NCI-H460 (cell line): ENCODE data around the gene FCRLB. TPM values are rescaled to one million over a fixed set of nuclear protein-coding genes. Genes with fewer than 3 reads are reported as not detected.
"Not testable (repeated sequence)": the region's sequence is repeated elsewhere in the genome, so short reads cannot be mapped to it uniquely, and the experiment has no call there.

ENCODE experiments used
- DNase-seq: peaks from one replicate; pipeline ENCODE4 v3.0.0-alpha.2; 2016; ENCODE audit warnings: low read depth; ENCODE audit errors: extremely low read depth
- total RNA-seq: library from RNA; depleted of rRNA; stranded (reverse); fragments of >200 nt; shearing (Covaris generic); gene quantifications from 2 replicates; pipeline ENCODE4 v1.2.3, GENCODE V29; 2014

Gene FCRLB
- total RNA-seq, 1 experiment from 2014 or later: 0.97 TPM

DNA sequence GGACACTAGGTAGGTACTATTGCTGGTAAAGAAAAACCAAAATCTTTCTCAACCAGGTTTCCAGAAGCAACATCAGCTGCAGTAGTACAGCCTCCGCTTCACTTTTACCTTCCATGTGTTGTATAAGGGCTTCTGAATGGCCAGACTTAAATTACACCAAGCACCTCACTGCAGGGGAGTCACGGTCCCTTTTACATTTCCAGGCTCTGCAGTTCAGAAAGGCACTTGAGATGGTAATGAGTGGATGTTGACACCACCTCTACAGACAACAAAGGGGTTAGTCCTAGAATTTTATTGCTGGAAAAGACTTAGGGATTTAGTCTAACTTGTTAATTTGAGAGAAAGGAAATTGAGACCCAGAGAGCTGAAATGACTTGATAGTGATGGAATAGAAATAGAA, 16.3 kb downstream of the FCRLB start:
- no peak for DNase-seq

DNA sequence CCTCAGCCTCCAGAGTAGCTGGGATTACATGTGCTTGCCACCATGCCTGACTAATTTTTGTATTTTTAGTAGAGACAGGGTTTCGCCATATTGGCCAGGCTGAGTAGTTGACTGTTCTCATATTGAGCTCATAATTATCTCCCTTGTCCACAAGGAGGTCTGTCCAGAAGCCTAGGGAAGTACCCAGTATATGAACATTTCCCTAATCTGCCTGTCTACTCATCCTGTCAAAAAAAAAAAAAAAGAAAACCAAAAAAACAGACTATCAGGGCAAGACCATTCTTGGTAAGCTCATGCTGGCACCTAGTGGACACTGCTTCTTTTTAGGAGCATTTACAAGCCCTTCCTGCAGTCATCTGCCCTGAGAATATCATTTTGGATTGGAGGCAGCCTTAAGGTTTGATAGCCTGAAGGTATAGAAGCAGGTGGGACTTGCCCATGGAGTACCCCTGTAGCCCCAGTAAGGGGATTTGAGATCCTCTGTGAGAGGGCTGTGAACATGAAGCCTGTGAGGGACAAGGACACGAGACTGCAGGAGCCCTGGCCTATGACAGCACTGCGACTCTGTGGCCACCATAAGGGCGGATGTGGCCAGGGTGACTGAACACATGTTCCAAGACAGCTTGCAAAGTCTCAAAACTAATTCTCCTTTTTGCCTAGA, 17.4 kb downstream of the FCRLB start:
- peak; percentile 62 for DNase-seq

DNA sequence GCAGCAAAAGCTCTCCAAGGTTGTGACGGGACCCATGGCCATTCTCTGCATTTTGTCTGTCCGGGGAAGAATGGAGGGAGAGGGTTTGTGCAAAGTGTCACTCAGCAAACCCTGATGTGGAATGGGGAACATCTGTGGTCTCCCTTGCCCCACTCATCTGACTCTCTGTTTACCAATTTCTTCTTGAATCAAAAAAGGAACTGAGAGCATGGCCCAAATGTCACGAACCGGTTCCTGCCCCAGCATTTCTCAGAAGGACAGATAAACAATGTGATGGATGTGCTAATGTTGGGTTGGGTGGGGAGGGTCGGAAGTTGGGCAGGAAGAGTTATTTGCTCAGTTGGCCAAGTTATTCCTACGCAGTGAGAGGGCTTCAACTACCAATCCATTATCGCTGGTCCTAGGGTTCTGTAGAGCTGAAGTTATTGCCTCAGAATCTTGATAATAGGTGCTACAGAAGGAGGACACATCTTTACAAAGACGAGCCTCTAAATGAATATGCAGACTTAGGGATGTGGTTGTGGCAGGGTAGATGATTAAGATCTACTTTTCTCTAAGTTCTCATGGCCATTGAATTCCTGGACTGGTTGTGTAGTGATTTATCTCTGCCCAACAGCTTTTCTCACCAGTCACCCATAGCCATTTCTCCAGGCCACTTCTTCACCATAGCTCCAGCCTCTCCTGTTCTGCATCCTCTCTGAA, 18.7 kb downstream of the FCRLB start:
- DNase-seq: no peak

DNA sequence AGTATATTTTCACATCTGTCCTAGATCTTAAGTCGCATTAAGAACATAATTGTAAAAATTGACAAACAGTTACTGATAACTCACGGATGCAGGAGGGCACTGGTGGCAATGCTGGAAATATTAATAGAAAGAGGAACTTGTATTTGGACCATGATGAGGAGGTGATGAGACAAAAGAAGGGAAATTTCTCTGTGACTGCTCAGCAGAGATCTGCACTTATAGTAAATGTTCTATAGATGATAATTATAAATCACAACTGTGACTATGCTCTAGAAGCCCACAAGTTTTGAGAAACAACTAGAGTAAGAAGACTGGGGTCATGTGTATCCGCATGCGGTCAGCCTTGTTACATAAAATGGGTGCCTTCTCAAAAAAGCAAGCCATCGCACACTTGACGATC, 19.6 kb downstream of the FCRLB start:
- no peak for DNase-seq

DNA sequence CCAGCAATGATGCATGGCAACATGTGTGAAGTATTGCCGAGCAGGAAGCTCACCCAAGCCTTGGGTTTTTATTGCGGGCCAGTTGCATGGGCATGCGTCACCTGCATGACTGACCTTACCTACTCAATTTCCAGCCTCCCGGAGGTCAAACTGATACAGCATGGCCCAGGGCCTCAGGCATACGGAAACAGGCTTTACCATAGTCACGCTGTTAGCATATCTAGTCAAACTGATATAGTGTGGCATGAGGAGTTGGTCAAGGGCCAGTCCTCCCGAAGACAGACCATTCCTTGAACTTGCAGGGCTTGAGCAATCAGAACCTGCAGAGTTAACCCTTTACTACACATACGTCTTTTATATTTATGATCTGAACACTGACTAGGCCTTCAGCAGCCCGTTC, 21.9 kb downstream of the FCRLB start:
- no peak for DNase-seq

DNA sequence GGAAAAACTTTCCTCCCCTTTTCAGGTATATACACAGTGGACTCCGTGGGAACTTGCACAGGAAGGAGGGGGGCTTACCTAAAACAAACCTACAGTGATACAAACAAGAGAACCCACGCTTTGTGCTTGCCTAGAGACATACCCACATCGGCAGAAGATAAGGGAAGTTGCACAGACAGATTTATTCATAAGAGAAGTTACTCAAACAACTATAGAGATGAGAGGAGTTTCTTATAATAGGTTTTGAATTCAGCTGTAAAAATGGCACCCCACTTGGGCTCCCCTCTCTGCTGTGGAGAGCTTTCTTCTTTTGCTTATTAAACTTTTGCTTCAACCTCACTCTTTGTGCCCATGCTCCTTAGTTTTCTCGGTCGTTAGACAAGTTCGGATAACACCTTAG, 26.5 kb downstream of the FCRLB start:
- no peak for DNase-seq

DNA sequence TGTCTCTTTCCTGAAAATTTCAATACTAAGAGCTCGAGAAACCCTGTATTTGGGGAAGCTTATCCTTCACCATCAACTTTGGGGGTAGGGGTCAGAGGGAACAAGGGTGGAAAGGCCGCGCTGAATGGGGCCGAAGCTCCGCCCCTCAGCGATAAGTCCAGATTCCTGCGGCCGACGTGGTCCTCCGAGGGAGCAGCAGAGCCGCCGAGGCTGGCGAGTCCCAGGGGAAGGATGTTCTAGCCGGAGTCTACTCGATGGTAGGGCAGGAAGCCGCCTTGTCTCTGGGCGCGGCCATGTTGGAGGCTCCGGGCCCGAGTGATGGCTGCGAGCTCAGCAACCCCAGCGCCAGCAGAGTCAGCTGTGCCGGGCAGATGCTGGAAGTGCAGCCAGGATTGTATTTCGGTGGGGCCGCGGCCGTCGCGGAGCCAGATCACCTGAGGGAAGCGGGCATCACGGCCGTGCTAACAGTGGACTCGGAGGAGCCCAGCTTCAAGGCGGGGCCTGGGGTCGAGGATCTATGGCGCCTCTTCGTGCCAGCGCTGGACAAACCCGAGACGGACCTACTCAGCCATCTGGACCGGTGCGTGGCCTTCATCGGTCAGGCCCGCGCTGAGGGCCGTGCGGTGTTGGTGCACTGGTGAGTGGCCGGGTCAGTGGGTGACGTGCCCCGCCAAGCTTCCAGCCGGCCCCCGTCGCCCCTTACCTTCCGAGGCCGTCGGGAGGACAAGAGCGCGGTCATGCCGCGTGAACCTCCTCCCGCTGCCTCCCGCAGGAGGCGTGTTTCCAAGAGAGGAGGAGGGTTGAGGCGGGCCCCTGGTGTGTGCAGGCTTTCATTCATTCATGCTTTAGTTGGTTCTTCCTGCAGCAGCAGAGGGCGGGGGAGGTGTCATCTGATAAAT, 28.4 kb downstream of the FCRLB start, which contains the start of gene DUSP12:
Gene DUSP12, plus strand, starts transcription at position 278 of the 899 bp plus-strand sequence. Its CDS starts 16 bp downstream, at position 294.
- DNase-seq: peak; percentile 98

DNA sequence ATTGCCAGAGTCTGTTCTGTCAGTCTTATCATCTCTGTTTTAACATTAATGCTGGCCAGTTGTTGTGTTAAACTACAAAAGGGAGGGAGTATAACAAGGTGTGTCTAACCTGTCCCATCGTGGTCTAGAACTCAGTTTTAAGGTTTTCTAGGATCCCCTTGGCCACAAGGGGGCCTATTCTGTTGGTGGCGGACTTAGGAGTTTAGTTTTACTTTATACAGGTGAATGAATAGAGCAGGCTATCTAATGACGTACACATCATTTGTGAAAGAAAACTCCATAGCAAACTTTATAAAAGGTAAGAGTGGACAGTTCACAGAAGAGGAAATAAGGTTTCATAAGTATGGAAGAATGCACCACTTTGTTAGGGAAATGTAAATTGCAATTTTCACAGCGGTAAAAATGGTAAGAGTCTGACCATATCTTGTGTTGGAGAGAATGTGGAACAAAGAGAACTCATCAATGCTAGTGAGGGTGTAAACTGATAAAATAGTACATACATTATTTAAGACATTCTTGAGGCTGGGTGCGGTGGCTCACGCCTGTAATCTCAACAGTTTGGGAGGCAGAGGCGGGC, 42.3 kb downstream of the FCRLB start:
- DNase-seq: no peak

DNA sequence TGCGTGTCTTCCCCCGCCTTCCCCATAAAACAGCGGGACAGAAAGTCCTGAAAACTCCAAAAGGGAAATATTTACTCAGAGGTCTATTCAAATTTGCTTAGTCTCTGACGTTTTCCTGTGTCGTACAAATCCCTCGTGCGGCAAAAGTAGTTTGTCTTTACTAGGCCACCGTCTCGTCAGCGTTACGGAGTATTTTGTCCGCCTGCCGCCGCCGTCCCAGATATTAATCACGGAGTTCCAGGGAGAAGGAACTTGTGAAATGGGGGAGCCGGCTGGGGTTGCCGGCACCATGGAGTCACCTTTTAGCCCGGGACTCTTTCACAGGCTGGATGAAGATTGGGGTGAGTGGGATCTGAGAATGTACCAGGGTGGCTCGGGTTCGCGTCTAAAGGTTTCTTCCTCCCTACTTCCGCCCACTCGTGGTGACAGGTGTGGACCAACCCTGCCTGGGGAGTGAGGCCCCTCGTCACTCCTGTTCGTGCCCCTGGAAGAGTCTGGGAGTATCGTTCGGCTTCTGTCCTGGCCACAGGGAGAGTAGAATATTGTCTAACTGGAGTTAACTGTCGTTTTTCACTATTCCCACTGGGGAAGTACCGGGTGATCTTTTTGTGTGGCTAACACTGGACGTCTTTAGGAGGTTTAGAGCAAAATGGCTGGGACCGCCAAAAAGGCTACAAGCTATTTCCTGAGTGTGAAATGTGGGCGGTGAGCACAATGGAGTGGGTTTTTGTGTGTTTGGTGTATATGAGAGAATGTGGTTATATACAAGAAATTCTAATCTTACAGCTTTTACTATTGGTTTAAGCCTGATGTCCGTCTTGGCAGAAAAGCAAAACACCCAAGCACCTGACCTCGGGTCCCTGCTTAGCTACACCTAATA, 45.0 kb downstream of the FCRLB start, which contains the start of gene ATF6:
Gene ATF6, plus strand, starts transcription at position 219 of the 880 bp plus-strand sequence. Its CDS starts 41 bp downstream, at position 260.
- peak; percentile 94 for DNase-seq

DNA sequence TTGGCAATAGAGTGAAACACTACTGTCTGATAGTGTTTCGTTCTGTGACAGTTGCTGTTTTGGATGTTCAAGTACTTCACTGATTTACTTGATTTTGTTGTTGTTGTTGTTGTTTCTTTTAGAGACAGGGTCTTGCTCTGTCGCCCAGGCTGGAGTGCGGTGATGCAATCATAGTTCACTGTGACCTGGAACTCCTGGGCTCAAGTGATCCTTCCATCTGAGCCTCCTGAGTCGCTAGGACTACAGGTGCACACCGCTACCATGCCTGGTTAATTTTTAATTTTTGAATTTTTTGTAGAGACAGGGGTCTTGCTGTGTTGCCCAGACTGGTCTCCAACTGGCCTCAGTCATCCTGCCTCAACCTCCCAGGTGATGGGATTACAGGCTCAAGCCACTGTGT, 47.1 kb downstream of the FCRLB start:
- DNase-seq: no peak

DNA sequence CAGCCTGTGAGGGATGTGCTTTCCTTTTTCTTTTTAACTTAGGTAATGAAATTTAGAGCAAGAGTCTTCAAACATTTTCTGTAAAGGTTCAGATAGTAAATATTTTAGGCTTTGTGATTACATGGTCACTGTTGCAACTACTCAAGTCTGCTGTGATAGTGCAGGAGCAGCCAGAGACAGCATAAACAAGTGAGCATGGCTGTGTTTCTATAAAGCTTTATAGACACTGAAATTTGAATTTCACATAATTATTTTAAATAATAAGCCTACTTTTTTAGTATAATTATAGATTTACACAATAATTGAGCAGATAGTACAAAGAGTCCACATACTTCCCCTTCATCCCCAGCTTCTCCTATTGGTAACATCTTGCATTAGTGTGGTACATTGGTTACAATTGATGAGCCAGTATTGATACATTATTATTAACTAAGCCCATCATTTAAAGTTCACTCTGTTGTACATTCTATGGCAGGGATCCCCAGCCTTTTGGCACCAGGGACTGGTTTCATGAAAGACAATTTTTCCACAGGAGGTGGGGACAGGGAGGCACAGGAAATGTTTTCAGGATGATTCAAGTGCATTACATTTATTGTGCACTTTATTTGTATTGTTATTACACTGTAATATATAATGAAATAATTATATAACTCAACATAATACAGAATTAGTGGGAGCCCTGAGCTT, 47.8 kb downstream of the FCRLB start:
- DNase-seq: no peak

DNA sequence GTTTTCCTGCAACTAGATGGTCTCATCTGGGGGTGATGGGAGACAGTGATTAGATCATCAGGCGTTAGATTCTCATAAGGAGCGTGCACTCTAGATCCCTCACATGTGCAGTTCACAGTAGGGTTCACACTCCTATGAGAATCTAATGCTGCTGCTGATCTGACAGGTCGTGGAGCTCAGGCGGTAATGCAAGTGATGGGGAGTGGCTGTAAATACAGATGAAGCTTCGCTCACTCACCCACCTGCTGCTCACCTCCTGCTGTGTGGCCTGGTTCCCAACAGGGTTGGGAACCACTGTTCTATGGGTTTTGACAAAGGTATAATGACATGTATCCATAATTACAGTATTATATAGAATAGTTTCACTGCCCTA, 48.3 kb downstream of the FCRLB start:
- DNase-seq: not testable (repeated sequence)

DNA sequence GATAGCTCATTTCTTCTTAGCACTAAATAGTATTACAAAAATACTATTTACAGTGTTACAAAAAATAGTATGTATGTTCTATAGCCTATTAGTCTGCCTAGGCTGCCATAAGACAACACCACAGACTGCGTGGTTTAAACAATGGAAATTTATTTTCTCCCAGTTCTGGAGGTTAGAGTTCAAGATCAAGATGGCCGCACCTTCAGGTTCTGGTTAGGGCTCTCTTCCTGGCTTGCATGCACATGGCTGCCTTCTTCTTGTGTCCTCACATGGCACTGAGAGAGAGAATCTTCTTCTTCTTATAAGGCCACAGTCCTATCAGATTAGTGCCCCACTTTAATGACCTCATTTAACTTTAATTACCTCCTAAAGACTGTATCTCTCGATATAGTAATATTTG, 48.9 kb downstream of the FCRLB start:
- DNase-seq: no peak

DNA sequence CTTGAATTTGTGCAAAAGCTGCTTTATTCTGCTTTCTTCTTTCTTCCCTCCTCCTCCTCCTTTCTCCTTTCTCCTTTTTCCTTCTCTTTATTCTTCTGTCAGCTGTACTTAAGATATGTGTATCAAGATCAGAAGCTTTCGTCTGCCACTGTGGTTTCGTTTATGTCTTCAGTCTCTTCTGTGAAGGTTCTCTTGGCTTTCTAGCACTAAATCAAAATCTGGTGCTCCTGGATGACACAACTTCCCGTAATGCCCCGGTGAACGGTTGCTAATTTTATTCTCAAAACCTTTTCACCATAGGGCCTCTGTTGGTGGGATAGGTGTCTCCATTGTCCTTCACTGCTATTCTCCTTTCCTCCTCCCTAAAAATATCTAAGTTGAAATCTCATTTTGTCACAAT, 49.8 kb downstream of the FCRLB start:
- DNase-seq: no peak

DNA sequence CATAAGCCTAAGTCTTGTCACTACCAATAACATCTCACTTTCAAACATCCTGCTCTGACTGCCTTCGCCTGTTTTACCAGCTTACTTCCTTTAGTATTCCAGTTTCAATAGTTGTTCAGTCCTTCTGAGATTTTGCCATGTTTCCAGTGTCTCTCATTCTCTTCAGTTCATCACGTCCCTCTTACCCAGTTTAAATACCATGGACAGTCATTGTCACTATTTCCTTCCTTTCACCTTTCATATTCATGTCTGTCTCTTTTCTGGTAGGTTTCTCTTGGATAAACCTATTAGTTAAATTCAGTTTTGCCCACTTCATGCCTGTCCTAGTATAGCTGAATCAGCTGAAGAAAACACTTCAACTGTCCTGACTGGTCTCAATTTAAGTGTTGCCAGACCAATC, 50.6 kb downstream of the FCRLB start:
- no peak for DNase-seq

DNA sequence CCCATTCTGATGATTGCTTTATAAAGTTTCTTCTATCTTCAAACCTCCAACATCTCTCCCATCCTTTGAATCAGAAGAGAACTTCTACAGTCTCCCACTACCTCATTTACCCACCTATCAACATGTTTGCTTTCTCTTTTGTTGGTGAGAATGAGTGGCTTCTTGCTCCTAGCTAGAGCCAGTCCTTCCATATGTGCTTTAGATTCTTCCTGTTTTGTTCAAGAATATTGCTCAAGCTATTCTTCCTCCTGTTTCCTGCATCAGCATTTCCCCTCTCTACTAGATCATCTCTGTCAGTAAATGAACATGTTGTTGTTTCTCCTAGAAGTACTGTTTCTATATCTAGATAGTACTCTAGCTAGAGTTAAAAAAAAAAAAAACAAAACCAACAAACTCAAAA, 51.1 kb downstream of the FCRLB start:
- DNase-seq: no peak

DNA sequence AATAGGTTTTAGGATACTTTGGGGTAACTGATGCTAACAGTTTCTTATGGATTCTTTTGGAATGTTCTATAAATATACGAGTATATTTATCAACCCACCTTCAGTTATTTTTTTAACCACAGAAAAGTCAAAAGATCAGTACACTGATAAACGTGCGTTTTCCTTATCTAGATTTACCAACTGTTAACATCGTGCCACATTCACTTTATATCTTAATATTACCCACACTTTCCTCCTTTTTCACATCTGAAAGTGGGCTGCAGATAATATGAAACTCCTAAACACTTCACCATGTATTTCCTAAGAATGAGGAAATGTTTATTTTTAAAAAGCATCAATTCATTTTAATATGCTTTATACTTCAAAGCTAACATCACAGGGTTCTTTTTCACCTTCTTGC, 52.4 kb downstream of the FCRLB start:
- no peak for DNase-seq

DNA sequence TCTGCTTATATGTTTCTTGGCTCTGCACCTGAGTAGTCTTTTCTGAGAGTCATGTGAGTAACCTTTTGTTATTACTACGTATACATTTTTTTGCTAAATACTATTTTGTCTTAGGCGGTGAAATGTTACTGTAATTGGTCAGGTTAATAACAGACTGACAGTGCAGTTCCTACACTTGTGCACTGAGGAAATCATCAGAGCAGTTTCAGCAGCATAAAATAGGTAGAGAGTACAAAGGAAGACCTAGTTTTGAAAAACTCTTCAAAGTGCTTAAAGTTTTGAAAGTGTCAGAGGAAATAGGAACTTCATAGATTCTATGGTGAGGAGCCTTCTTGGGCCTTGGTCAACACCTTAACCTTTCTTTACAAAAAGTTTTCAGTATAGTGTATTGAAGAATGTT, 55.9 kb downstream of the FCRLB start:
- no peak for DNase-seq
